Stimulated activated CD4-positive, alpha-beta T cell treated with anti-CD3 and anti-CD28 coated beads, Interleukin-15, amount 100 ng/mL, for 24 hours (primary cell): Measurements from ENCODE around the gene CASK.

ENCODE experiments used
- DNase-seq: peaks from one replicate; pipeline ENCODE4 v3.0.0-alpha.2; 2020

Gene CASK

GRCh38 chrX:41827886-41828285 is 95.5 kb downstream of the CASK start:
- DNase-seq = no peak

- no peak for DNase-seq
Measured at GRCh38 chrX:41825796-41826195, 97.6 kb downstream of the CASK start.

- DNase-seq = no peak
Measured at GRCh38 chrX:41824551-41824950, 98.8 kb downstream of the CASK start.

- DNase-seq = no peak
Measured at GRCh38 chrX:41823402-41823801, 100.0 kb downstream of the CASK start.

GRCh38 chrX:41822892-41823291 is 100.5 kb downstream of the CASK start:
- no peak for DNase-seq

GRCh38 chrX:41808047-41808446 is 115.3 kb downstream of the CASK start:
- DNase-seq = no peak

GRCh38 chrX:41802958-41803357 is 120.4 kb downstream of the CASK start:
- no peak for DNase-seq

GRCh38 chrX:41799661-41800060 is 123.7 kb downstream of the CASK start:
- no peak for DNase-seq

- no peak for DNase-seq
Measured at GRCh38 chrX:41796577-41796976, 126.8 kb downstream of the CASK start.

GRCh38 chrX:41796046-41796445 is 127.3 kb downstream of the CASK start:
- DNase-seq = no peak

GRCh38 chrX:41789374-41789773 is 134.0 kb downstream of the CASK start:
- DNase-seq = no peak

GRCh38 chrX:41785685-41786084 is 137.7 kb downstream of the CASK start:
- no peak for DNase-seq

GRCh38 chrX:41781500-41781899 is 141.9 kb downstream of the CASK start:
- no peak for DNase-seq

- DNase-seq = no peak
Measured at GRCh38 chrX:41779941-41780340, 143.4 kb downstream of the CASK start.

- no peak for DNase-seq
Measured at GRCh38 chrX:41779030-41779564, 144.3 kb downstream of the CASK start.

- no peak for DNase-seq
Measured at GRCh38 chrX:41761702-41762101, 161.7 kb downstream of the CASK start.

GRCh38 chrX:41761169-41761568 is 162.2 kb downstream of the CASK start:
- DNase-seq = no peak

GRCh38 chrX:41759817-41760216 is 163.5 kb downstream of the CASK start:
- no peak for DNase-seq

GRCh38 chrX:41758401-41758800 is 165.0 kb downstream of the CASK start:
- DNase-seq = no peak

- DNase-seq = no peak
Measured at GRCh38 chrX:41750716-41751115, 172.6 kb downstream of the CASK start.

GRCh38 chrX:41739871-41740270 is 183.5 kb downstream of the CASK start:
- no peak for DNase-seq

- DNase-seq = peak; percentile 15
Measured at GRCh38 chrX:41737065-41737464, 186.3 kb downstream of the CASK start.

- no peak for DNase-seq
Measured at GRCh38 chrX:41734530-41734929, 188.8 kb downstream of the CASK start.

- peak; percentile 11 for DNase-seq
Measured at GRCh38 chrX:41733939-41734338, 189.4 kb downstream of the CASK start.

- no peak for DNase-seq
Measured at GRCh38 chrX:41732260-41732659, 191.1 kb downstream of the CASK start.

- DNase-seq = no peak
Measured at GRCh38 chrX:41730081-41730480, 193.3 kb downstream of the CASK start.
